Measurements from ENCODE around the gene LAMB4.

The LAMB4 gene

DNA sequence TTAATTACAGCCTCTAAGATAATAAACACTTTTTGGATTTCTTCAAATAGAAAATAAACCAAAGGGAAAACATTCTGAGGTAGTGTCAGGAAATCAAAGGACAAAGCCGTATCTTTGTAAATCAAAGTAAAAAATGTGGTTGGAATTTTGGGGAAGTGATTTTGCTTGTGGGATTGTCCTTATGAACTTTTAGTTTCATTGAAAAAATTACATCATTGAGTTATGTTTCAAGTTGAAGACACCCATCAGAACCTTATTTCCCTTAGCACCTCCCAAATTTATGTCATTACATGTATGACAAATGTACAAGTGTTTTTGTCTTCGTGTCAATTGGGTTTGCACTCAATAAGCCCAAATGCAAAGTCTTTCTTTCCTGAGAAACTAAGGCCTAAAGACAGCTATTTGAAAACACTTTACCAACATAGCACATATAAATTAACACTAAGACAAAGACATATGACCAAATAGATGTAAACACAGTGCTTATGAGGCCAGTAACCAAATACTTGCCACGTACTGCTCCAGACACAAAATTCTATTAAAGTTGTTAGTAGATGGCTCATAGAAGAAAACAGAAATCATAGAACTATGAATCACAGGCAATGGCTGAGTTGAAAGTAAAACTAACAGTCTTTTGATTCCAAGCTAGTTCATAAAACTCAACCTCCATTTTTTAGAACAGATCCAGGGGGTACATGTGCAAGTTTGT lies 26.9 kb upstream of the LAMB4 start:
- peaks cover 8% of the 10 kb centered on the region for H3K4me1 ChIP-seq (ENCODE audit: control insufficient read depth, insufficient read depth, low read length)
- peaks cover 46% of the 10 kb centered on the region for H3K36me3 ChIP-seq (ENCODE audit: control insufficient read depth, insufficient read depth, low read length, severe bottlenecking)
- no peaks in the 10 kb centered on the region for H3K27me3 ChIP-seq (replicated peaks; ENCODE audit: control insufficient read depth, insufficient read depth, low read length)
- DNase-seq (ENCODE audit: low read depth) = no peak
- H3K4me3 ChIP-seq (ENCODE audit: low read length) = no peak overlapping the region
- no peaks in the 10 kb centered on the region for H3K9me3 ChIP-seq (ENCODE audit: control insufficient read depth, low read length)
- H3K9ac ChIP-seq (ENCODE audit: low read length) = no peak overlapping the region

DNA sequence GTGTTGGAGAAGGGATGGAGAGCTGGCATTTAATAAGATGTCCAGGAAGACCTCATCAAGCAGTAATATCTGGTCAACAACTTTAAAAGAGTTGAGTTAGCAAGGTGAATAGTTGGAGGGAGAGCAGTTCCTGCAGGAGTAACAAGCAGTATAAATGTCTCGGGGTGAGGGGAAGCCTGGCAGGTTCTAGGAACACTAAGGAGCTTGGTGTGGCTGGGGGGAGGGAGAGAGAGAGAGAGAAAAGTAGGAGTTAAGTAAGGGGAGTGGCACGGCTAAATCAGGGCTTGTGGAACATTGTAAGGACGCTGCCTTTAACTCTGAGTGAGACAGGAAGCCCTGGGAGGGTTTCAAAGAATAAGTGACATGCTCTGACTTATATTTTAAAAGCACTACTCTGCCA lies 22.0 kb upstream of the LAMB4 start:
- DNase-seq (ENCODE audit: low read depth) = no peak
- Histone ChIP-seq H3K27me3 (replicated peaks; ENCODE audit: control insufficient read depth, insufficient read depth, low read length) (no peaks in the 10 kb centered on the region), H3K9me3 (ENCODE audit: control insufficient read depth, low read length) (no peaks in the 10 kb centered on the region), H3K4me3 (ENCODE audit: low read length) (no peak overlapping the region), H3K36me3 (ENCODE audit: control insufficient read depth, insufficient read depth, low read length, severe bottlenecking) (peaks cover 52% of the 10 kb centered on the region), H3K9ac (ENCODE audit: low read length) (no peak overlapping the region), H3K4me1 (ENCODE audit: control insufficient read depth, insufficient read depth, low read length) (peaks cover 11% of the 10 kb centered on the region)

DNA sequence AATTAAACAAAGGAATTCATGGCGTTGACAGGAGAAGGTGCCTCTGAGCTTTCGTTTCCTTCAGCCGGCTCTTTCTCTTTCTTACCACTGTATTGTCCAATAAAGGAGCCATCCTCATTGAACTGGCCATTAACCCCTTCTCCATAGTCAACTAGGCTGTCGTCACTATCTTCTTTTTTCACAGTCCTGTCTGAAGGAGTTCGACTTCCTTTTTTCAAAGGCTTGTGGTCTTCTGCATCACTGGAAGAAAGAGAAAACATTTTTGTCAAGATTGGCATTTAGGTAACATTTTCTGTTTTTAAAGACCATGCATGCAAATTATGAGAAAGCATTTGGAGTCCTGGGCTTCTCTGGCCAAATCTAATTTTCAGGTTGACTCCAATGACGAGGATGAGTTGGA lies 19.7 kb upstream of the LAMB4 start:
- no peak for DNase-seq (ENCODE audit: low read depth)
- no peak overlapping the region for H3K9ac ChIP-seq (ENCODE audit: low read length)
- peaks cover 15% of the 10 kb centered on the region for H3K4me1 ChIP-seq (ENCODE audit: control insufficient read depth, insufficient read depth, low read length)
- H3K4me3 ChIP-seq (ENCODE audit: low read length) = no peak overlapping the region
- H3K9me3 ChIP-seq (ENCODE audit: control insufficient read depth, low read length) = no peaks in the 10 kb centered on the region
- no peaks in the 10 kb centered on the region for H3K27me3 ChIP-seq (replicated peaks; ENCODE audit: control insufficient read depth, insufficient read depth, low read length)
- H3K36me3 ChIP-seq (ENCODE audit: control insufficient read depth, insufficient read depth, low read length, severe bottlenecking) = peaks cover 43% of the 10 kb centered on the region

DNA sequence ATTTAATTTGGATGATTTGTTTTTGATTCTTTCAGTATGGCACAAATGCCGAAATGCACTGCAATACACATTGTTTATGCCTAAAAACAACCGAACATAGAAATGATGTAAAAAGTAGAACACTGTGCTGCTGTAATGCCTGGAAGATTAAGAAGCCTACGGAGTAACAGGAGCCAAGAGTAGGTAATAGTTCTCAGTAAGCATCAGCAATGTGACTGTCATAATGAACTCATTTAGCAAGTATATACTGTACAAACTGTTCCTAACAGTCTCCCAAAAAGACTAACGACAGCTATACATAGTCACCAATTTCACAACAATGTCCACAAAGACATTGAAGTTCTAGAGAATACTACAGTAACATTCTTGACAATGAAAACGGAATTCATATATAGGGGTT lies 19.0 kb upstream of the LAMB4 start:
- H3K4me3 ChIP-seq (ENCODE audit: low read length) = no peak overlapping the region
- no peak overlapping the region for H3K9ac ChIP-seq (ENCODE audit: low read length)
- peaks cover 15% of the 10 kb centered on the region for H3K4me1 ChIP-seq (ENCODE audit: control insufficient read depth, insufficient read depth, low read length)
- peak; percentile 11 for DNase-seq (ENCODE audit: low read depth)
- H3K36me3 ChIP-seq (ENCODE audit: control insufficient read depth, insufficient read depth, low read length, severe bottlenecking) = peaks cover 37% of the 10 kb centered on the region
- H3K27me3 ChIP-seq (replicated peaks; ENCODE audit: control insufficient read depth, insufficient read depth, low read length) = no peaks in the 10 kb centered on the region
- H3K9me3 ChIP-seq (ENCODE audit: control insufficient read depth, low read length) = no peaks in the 10 kb centered on the region

DNA sequence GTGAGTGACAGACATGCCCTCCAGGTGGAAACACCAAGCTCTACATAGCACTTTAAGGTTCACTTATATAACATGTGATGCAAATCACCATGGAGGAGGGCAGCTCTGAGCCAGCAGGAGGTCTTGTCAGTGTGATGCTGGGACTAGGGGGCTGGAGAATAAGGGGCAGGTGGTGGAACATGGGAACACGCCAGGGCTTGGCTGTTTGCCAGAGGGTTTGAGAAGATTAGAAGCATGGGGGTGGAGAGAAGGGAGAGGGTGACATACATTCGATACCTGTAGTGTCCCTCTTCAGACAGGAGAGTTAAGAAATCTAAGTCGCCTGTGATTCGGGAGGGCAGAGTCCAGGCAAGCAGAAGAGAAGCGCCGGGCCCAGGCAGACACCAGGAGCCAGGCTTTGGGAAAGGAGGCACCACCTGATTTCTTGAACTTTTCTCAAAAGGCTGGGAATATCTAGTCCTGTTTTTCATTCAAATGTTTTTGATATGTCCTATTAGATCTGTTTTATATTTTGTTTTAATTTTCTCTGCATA lies 16.9 kb upstream of the LAMB4 start:
- Histone ChIP-seq H3K9ac (ENCODE audit: low read length) (no peak overlapping the region), H3K4me3 (ENCODE audit: low read length) (no peak overlapping the region), H3K4me1 (ENCODE audit: control insufficient read depth, insufficient read depth, low read length) (peaks cover 15% of the 10 kb centered on the region), H3K36me3 (ENCODE audit: control insufficient read depth, insufficient read depth, low read length, severe bottlenecking) (peaks cover 37% of the 10 kb centered on the region), H3K9me3 (ENCODE audit: control insufficient read depth, low read length) (no peaks in the 10 kb centered on the region), H3K27me3 (replicated peaks; ENCODE audit: control insufficient read depth, insufficient read depth, low read length) (no peaks in the 10 kb centered on the region)
- no peak for DNase-seq (ENCODE audit: low read depth)

DNA sequence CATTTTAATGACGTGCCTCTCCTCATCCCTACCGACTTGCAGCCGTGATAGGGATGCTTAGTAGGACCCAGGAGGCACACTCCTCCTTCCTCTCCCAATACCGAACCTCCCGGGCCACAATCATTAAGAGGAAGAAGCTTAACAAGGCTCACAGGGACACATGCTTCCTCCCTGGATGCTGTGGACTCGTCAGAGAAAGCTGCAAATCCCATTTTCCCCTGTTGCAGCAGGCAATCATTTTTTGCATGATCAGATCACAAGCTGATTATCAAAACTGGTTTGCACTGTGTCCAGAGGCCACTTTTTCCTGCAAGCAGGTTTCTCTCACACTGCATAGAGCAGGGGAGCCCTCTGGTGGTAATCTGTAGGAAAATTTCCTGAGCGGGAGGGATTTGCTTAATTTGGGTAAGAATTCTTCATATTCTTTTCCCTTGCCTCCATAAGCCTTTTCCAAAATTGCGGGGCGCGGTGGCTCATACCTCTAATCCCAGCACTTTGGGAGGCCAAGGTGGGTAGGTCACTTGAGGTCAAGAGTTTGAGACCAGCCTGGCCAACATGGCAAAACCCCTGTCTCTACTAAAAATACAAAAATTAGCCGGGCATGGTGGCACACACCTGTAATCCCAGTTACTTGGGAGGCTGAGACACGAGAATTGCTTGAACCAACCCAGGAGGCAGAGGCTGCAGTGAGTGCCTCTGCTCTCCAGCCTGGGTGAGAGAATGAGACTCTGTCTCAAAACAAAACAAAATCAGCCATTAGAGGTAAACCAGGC lies 16.1 kb upstream of the LAMB4 start:
- DNase-seq (ENCODE audit: low read depth) = peak; percentile 95
- H3K4me3 ChIP-seq (ENCODE audit: low read length) = no peak overlapping the region
- peak overlapping the region; percentile 27 for H3K9ac ChIP-seq (ENCODE audit: low read length)
- H3K4me1 ChIP-seq (ENCODE audit: control insufficient read depth, insufficient read depth, low read length) = peaks cover 15% of the 10 kb centered on the region
- H3K27me3 ChIP-seq (replicated peaks; ENCODE audit: control insufficient read depth, insufficient read depth, low read length) = no peaks in the 10 kb centered on the region
- no peaks in the 10 kb centered on the region for H3K9me3 ChIP-seq (ENCODE audit: control insufficient read depth, low read length)
- H3K36me3 ChIP-seq (ENCODE audit: control insufficient read depth, insufficient read depth, low read length, severe bottlenecking) = peaks cover 37% of the 10 kb centered on the region

DNA sequence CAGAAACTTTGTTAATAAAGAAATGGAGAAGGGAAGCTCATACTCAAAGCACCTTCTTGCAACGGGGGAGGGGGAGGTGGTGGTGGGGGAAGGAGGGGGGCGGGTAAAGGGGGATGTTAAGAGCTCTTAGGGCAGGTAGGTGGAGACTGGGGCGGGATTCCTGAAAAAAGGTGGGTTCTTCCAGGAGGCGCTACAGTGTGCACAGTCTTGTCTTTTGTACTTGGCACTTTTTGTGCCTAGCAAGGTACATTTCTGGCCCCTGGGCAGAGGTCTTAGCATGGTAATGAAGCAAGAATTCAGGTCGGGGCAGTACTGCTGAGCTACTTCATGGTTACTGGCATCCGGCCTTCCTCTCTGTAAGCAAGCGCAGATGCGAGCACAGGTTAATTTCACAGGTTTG lies 15.2 kb upstream of the LAMB4 start:
- no peak overlapping the region for H3K9ac ChIP-seq (ENCODE audit: low read length)
- peaks cover 18% of the 10 kb centered on the region for H3K4me1 ChIP-seq (ENCODE audit: control insufficient read depth, insufficient read depth, low read length)
- H3K36me3 ChIP-seq (ENCODE audit: control insufficient read depth, insufficient read depth, low read length, severe bottlenecking) = peaks cover 36% of the 10 kb centered on the region
- H3K4me3 ChIP-seq (ENCODE audit: low read length) = no peak overlapping the region
- H3K9me3 ChIP-seq (ENCODE audit: control insufficient read depth, low read length) = no peaks in the 10 kb centered on the region
- DNase-seq (ENCODE audit: low read depth) = no peak
- H3K27me3 ChIP-seq (replicated peaks; ENCODE audit: control insufficient read depth, insufficient read depth, low read length) = no peaks in the 10 kb centered on the region

DNA sequence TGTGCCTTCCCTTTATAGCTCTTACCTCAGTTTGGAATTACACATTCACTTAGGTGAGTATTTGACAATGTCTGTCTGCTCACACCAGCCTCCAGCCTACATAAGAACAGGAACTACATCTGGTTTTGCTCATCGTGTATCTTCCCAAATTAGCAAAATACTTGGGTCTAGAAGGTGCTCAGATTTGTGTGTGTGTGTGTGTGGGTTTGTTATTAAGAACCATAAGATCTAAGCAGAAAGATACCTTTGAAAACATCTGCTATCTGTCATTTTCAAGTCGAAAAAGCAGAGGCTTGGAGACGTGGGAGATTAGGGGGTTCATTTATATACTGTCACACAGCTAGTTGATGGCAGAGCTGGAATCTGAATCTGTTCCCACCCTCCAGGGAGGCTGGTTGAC lies 14.8 kb upstream of the LAMB4 start:
- Histone ChIP-seq H3K9me3 (ENCODE audit: control insufficient read depth, low read length) (no peaks in the 10 kb centered on the region), H3K4me3 (ENCODE audit: low read length) (no peak overlapping the region), H3K36me3 (ENCODE audit: control insufficient read depth, insufficient read depth, low read length, severe bottlenecking) (peaks cover 31% of the 10 kb centered on the region), H3K4me1 (ENCODE audit: control insufficient read depth, insufficient read depth, low read length) (peaks cover 19% of the 10 kb centered on the region), H3K9ac (ENCODE audit: low read length) (no peak overlapping the region), H3K27me3 (replicated peaks; ENCODE audit: control insufficient read depth, insufficient read depth, low read length) (no peaks in the 10 kb centered on the region)
- DNase-seq (ENCODE audit: low read depth) = no peak

DNA sequence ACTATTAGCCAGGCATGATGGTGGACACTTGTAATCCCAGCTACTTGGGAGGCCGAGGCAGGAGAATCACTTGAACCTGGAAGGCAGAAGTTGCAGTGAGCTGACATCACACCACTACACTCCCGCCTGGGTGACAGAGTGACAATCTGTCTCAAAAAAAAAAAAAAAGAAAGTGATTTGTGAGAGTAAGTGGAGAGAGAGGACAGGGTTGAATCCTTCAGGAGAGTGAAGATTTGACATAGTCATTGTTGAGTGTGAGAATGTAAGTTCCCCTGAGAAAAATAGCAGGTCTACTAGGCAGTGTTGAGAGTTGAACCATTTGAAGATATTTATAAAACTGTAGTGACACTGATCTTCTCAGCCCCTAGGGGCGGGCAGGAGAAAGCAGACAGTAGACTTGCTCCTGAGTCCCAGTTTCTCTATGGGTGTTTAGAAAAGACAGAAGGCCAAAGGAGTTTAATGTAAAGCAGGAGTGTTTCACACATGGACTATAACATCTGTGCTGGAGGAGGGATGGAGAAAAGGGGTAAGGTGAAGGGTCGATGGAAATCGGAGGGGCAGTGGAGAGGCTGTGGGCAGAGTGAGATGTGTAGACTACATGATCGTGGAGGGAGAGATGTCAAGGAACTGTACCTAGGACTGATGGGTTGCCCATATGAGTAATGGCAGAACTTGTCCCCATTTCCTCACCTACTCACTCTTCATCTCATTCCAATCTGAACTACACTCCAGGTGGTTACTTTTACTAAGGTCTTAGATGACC lies 13.7 kb upstream of the LAMB4 start:
- peaks cover 10% of the 10 kb centered on the region for H3K4me1 ChIP-seq (ENCODE audit: control insufficient read depth, insufficient read depth, low read length)
- DNase-seq (ENCODE audit: low read depth) = no peak
- H3K4me3 ChIP-seq (ENCODE audit: low read length) = no peak overlapping the region
- no peaks in the 10 kb centered on the region for H3K9me3 ChIP-seq (ENCODE audit: control insufficient read depth, low read length)
- H3K9ac ChIP-seq (ENCODE audit: low read length) = no peak overlapping the region
- peaks cover 20% of the 10 kb centered on the region for H3K36me3 ChIP-seq (ENCODE audit: control insufficient read depth, insufficient read depth, low read length, severe bottlenecking)
- no peaks in the 10 kb centered on the region for H3K27me3 ChIP-seq (replicated peaks; ENCODE audit: control insufficient read depth, insufficient read depth, low read length)

DNA sequence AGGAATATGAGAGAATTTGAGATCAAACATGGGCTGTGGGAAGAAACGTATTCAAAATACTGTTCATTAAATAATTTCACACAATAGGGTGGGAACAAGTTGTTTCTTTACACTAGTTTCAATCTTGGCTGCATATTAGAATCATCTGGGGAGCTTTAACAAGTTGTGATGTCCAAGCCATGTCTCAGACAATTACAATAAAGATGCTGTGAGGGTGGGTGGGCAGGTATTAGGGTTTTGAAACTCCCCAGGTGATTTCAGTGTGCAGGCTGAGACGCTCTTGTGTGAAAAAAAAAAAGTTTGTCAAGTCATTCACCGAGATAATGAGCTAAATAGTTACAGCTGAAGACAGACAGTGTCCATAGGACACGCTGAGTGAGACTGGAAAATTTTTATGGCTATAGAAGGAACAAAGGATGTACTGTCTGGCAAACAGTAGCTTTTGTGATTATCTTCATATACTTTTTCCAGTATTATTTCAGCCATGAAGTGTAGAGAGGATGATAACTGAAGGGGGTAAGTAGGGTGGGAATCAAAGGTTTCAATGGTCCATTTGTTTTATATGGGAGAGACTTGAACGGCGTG lies 12.6 kb upstream of the LAMB4 start:
- peaks cover 8% of the 10 kb centered on the region for H3K4me1 ChIP-seq (ENCODE audit: control insufficient read depth, insufficient read depth, low read length)
- H3K4me3 ChIP-seq (ENCODE audit: low read length) = no peak overlapping the region
- no peaks in the 10 kb centered on the region for H3K27me3 ChIP-seq (replicated peaks; ENCODE audit: control insufficient read depth, insufficient read depth, low read length)
- peaks cover 10% of the 10 kb centered on the region for H3K36me3 ChIP-seq (ENCODE audit: control insufficient read depth, insufficient read depth, low read length, severe bottlenecking)
- DNase-seq (ENCODE audit: low read depth) = no peak
- no peaks in the 10 kb centered on the region for H3K9me3 ChIP-seq (ENCODE audit: control insufficient read depth, low read length)
- no peak overlapping the region for H3K9ac ChIP-seq (ENCODE audit: low read length)

DNA sequence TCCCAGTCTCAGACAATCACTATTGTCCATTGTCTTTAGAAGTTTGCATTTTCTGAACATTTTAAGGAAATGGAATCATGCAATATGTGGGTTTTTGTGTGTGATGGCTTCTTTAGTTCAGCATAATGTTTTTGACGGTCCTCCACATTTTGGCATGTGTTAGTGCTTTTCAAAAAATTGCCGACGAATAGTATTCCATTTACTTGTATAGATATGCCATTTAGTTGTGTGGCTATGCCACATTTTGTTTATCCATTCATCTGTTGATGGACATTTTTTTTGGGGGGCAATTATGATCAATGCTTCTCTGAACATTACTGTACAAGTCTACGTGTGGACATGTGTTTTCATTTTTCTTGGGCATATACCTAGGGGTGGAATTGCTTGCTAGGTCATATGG lies 12.0 kb upstream of the LAMB4 start:
- Histone ChIP-seq H3K4me3 (ENCODE audit: low read length) (no peak overlapping the region), H3K9ac (ENCODE audit: low read length) (no peak overlapping the region), H3K27me3 (replicated peaks; ENCODE audit: control insufficient read depth, insufficient read depth, low read length) (no peaks in the 10 kb centered on the region), H3K9me3 (ENCODE audit: control insufficient read depth, low read length) (no peaks in the 10 kb centered on the region), H3K36me3 (ENCODE audit: control insufficient read depth, insufficient read depth, low read length, severe bottlenecking) (peaks cover 5% of the 10 kb centered on the region), H3K4me1 (ENCODE audit: control insufficient read depth, insufficient read depth, low read length) (peaks cover 8% of the 10 kb centered on the region)
- no peak for DNase-seq (ENCODE audit: low read depth)

All from adipocyte (in vitro differentiated cells).